ENCODE measurements around the gene ADARB2.

DNA sequence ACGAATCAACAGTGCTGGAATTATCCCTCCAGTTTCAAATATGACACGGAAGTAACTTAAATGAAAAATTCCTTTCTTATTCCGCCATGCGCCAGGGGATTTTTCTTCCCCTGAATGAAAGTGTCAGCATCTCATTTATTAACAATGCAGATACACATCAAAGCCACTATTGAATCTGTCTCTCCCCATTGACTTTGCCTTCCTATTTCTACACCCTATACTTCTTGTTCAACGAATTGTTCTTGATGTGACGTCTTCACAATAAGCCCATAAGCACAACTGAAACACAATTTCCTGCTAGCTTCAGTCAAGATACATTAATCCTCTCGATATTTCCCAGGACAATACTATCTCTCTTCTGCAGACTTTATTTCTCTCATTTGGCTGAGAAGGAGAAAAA, 253.5 kb downstream of the ADARB2 start:
- TF ChIP-seq, protein P1, sequence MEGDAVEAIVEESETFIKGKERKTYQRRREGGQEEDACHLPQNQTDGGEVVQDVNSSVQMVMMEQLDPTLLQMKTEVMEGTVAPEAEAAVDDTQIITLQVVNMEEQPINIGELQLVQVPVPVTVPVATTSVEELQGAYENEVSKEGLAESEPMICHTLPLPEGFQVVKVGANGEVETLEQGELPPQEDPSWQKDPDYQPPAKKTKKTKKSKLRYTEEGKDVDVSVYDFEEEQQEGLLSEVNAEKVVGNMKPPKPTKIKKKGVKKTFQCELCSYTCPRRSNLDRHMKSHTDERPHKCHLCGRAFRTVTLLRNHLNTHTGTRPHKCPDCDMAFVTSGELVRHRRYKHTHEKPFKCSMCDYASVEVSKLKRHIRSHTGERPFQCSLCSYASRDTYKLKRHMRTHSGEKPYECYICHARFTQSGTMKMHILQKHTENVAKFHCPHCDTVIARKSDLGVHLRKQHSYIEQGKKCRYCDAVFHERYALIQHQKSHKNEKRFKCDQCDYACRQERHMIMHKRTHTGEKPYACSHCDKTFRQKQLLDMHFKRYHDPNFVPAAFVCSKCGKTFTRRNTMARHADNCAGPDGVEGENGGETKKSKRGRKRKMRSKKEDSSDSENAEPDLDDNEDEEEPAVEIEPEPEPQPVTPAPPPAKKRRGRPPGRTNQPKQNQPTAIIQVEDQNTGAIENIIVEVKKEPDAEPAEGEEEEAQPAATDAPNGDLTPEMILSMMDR (IDR thresholded peaks at IDR 0.05), result no peak
- no peak for TF ChIP-seq POLR2A (IDR thresholded peaks at IDR 0.05)

Data from testis (tissue), 2 donors.